ENCODE data around the gene MARF1. TPM values are rescaled to one million over a fixed set of nuclear protein-coding genes. Genes with fewer than 3 reads are reported as not detected.

The MARF1 gene
- total RNA-seq, 1 experiment from 2014 or later, result 71.6 TPM

DNA sequence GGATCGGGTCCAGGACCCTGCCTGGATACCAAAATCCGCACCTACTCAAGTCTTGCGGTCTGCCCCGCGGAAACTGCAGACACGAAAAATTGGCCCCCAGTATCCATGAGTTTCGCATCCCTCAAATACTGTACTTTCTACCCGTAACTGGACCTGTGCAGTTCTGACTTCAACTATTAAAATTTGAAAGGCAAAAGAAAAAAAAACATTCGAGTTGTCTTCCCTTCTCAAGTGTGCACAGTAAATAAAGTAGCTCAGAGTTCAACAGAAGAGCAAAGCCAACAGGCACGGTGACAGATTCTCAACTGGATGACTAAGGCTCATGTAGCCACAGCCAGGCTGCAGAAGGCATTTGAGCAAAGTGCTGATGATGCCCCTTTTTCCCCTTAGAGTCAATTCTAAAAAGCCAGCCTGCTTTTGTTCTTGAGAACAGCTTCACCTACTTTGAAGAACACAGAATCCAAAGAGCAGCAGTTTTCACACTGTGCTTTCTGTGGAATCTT is 32.5 kb downstream of the MARF1 start:
- no peaks in the 10 kb centered on the region for H3K4me1 ChIP-seq (ENCODE audit: insufficient read depth, low read length, poor library complexity, severe bottlenecking)
- H3K27me3 ChIP-seq (replicated peaks; ENCODE audit: insufficient read depth, low read depth, low read length, poor library complexity), result no peaks in the 10 kb centered on the region
- no TSS peak for BruUV-seq (replicated peaks)
- ChIA-PET CTCF (no interaction called here), POLR2A (ENCODE audit: low non-redundant PET) (no interaction called here)
- H3K4me3 ChIP-seq (ENCODE audit: low read depth, low read length, poor library complexity, severe bottlenecking), result no peak overlapping the region
- peaks cover 69% of the 10 kb centered on the region for H3K36me3 ChIP-seq (ENCODE audit: insufficient read depth, low read length, poor library complexity, severe bottlenecking)
- TF ChIP-seq, protein P1, sequence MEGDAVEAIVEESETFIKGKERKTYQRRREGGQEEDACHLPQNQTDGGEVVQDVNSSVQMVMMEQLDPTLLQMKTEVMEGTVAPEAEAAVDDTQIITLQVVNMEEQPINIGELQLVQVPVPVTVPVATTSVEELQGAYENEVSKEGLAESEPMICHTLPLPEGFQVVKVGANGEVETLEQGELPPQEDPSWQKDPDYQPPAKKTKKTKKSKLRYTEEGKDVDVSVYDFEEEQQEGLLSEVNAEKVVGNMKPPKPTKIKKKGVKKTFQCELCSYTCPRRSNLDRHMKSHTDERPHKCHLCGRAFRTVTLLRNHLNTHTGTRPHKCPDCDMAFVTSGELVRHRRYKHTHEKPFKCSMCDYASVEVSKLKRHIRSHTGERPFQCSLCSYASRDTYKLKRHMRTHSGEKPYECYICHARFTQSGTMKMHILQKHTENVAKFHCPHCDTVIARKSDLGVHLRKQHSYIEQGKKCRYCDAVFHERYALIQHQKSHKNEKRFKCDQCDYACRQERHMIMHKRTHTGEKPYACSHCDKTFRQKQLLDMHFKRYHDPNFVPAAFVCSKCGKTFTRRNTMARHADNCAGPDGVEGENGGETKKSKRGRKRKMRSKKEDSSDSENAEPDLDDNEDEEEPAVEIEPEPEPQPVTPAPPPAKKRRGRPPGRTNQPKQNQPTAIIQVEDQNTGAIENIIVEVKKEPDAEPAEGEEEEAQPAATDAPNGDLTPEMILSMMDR (conservative IDR thresholded peaks at IDR 0.05; ENCODE audit: low read depth, low read length), result no peak
- no peak for TF ChIP-seq EZH2 (IDR thresholded peaks at IDR 0.05; ENCODE audit: borderline replicate concordance, low read depth, low read length, poor library complexity, severe bottlenecking)
- no peak overlapping the region for H3K27ac ChIP-seq (ENCODE audit: low read depth, low read length, poor library complexity, severe bottlenecking)
- no peaks in the 10 kb centered on the region for H3K9me3 ChIP-seq (ENCODE audit: low read depth, low read length, poor library complexity, severe bottlenecking)
- no peak for DNase-seq (ENCODE audit: low spot score)
- intact Hi-C loops (cut with micrococcal nuclease; ENCODE audit: unreplicated experiment), result no loop called here

DNA sequence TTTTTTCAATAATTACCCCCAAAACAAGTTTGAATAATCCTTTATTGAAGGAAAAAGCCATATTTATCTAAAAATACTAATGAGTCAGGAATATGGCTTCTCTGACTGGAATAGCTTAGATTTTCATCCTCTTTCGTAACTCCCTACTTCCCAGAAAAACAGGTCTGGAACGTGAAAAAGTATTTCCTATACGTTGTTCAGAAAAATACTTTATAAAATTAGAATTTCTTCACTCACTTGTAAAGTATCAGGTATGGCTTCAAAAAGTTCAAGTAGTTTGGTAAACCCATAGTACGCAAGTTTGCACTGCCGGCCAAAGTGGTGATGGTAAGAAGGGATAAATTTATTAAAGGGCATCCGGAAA is 33.7 kb downstream of the MARF1 start:
- Histone ChIP-seq H3K4me3 (ENCODE audit: low read depth, low read length, poor library complexity, severe bottlenecking) (no peak overlapping the region), H3K4me1 (ENCODE audit: insufficient read depth, low read length, poor library complexity, severe bottlenecking) (no peaks in the 10 kb centered on the region), H3K9me3 (ENCODE audit: low read depth, low read length, poor library complexity, severe bottlenecking) (no peaks in the 10 kb centered on the region), H3K27me3 (replicated peaks; ENCODE audit: insufficient read depth, low read depth, low read length, poor library complexity) (no peaks in the 10 kb centered on the region), H3K27ac (ENCODE audit: low read depth, low read length, poor library complexity, severe bottlenecking) (no peak overlapping the region), H3K36me3 (ENCODE audit: insufficient read depth, low read length, poor library complexity, severe bottlenecking) (peaks cover 70% of the 10 kb centered on the region)
- ChIA-PET POLR2A (ENCODE audit: low non-redundant PET) (no interaction called here), CTCF (no interaction called here)
- no TSS peak for BruUV-seq (replicated peaks)
- TF ChIP-seq EZH2 (IDR thresholded peaks at IDR 0.05; ENCODE audit: borderline replicate concordance, low read depth, low read length, poor library complexity, severe bottlenecking), result no peak
- TF ChIP-seq, protein P1 (conservative IDR thresholded peaks at IDR 0.05; ENCODE audit: low read depth, low read length), result no peak
- DNase-seq (ENCODE audit: low spot score), result no peak
- intact Hi-C loops (cut with micrococcal nuclease; ENCODE audit: unreplicated experiment), result no loop called here

DNA sequence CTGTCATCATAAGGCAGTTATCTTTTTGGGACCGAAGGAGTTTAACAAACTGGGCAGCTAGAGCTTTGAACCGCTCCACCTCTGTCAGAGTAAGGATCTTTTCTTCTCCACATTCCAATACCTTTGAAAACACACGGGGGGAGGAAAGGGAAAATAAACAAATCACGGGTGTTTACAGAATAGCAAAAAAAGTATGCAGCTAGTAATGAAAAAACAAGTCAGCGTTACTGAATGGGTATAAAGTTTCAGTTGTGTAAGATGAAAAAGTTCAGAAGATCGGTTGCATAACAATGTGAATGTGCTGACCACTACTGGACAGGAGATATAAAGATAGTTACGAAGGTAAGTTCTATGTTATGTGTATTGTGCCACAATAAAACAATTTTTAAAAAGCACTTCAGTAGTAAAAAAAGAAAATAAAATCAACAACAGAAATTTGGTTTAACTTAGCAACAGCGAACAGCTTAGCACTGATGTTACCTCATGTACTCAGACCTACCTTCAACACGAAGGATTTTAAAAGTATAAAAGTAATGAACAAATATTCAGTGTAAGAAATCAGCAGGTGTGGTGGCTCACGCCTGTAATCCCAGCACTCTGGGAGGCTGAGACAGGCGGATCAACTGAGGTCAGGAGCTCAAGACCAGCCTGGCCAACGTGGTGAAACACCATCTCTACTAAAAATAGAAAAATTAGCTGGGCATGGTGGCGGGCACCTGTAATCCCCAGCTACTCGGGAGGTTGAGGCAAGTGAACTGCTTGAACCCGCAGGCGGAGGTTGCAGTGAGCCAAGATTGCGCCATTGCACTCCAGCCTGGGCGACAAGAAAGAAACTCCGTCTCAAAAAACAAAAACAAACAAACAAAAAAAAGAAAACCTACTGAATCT is 34.3 kb downstream of the MARF1 start:
- H3K4me1 ChIP-seq (ENCODE audit: insufficient read depth, low read length, poor library complexity, severe bottlenecking), result no peaks in the 10 kb centered on the region
- H3K27ac ChIP-seq (ENCODE audit: low read depth, low read length, poor library complexity, severe bottlenecking), result no peak overlapping the region
- CTCF ChIA-PET, result no interaction called here
- DNase-seq (ENCODE audit: low spot score), result no peak
- POLR2A ChIA-PET (ENCODE audit: low non-redundant PET), result no interaction called here
- no peak overlapping the region for H3K4me3 ChIP-seq (ENCODE audit: low read depth, low read length, poor library complexity, severe bottlenecking)
- H3K27me3 ChIP-seq (replicated peaks; ENCODE audit: insufficient read depth, low read depth, low read length, poor library complexity), result no peaks in the 10 kb centered on the region
- TF ChIP-seq, protein P1 (conservative IDR thresholded peaks at IDR 0.05; ENCODE audit: low read depth, low read length), result no peak
- no peak for TF ChIP-seq EZH2 (IDR thresholded peaks at IDR 0.05; ENCODE audit: borderline replicate concordance, low read depth, low read length, poor library complexity, severe bottlenecking)
- intact Hi-C loops (cut with micrococcal nuclease; ENCODE audit: unreplicated experiment), result no loop called here
- no TSS peak for BruUV-seq (replicated peaks)
- H3K36me3 ChIP-seq (ENCODE audit: insufficient read depth, low read length, poor library complexity, severe bottlenecking), result peaks cover 72% of the 10 kb centered on the region
- H3K9me3 ChIP-seq (ENCODE audit: low read depth, low read length, poor library complexity, severe bottlenecking), result no peaks in the 10 kb centered on the region
